GM18519 (cell line): ENCODE results near the gene TBC1D2B.
A peak's percentile ranks its signal among the peaks of the same experiment; 100 is the strongest.

Experiments
- ATAC-seq: cut with Tn5 transposase; IDR thresholded peaks from one replicate; pipeline ENCODE4 v1.9.1; 2021; ENCODE audit warnings: mild to moderate bottlenecking, moderate library complexity; ENCODE audit not compliant: unreplicated experiment, low FRiP score

TBC1D2B gene

GRCh38 chr15:78077053-78077870, at the start of gene TBC1D2B:
Gene TBC1D2B, minus strand, starts transcription at chr15:78077711. Its CDS starts 59 bp downstream, at chr15:78077652.
- ATAC-seq = peak; percentile 39

DNA sequence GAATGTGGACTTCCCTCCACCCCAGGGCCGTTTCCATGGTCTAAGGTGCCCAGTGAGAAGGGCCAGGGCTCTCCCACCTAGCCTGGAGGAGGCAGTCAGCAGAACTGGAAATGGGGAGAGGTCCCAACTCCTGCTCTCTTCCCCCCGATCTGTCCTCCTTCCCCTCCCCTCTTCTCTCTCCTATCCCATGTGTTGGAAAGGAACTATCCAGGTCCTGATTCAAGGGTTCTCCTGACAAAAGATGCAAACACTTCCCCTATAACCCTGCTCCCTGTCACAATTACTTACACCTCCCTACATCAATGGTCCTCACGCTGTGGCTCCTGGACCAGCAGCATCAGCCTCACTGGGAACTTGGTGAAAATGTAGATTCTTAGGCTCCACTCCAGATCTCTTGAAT, 47.8 kb upstream of the TBC1D2B start:
- no peak for ATAC-seq

DNA sequence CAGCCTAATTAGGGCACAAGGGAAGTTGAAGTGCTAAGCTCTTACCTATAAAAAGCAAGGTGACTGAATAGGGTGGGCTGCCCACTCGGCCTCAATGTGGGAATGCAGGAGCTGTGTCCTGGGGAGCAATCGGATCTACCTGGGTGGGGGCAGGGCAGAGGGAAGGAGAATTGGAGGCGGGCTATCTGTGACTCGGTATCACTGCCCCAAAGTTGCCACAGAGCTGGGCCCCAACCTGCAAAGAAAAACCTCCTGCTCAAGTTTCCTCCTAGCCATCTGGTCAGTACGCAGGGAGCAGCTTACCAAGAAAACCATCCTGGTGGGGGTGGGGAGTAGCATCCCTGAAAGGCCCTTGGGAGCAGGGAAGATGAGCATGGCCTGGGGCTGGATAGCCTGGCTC, 43.0 kb upstream of the TBC1D2B start:
- no peak for ATAC-seq

- no peak for ATAC-seq
Measured at GRCh38 chr15:78112551-78112950, 35.0 kb upstream of the TBC1D2B start.

DNA sequence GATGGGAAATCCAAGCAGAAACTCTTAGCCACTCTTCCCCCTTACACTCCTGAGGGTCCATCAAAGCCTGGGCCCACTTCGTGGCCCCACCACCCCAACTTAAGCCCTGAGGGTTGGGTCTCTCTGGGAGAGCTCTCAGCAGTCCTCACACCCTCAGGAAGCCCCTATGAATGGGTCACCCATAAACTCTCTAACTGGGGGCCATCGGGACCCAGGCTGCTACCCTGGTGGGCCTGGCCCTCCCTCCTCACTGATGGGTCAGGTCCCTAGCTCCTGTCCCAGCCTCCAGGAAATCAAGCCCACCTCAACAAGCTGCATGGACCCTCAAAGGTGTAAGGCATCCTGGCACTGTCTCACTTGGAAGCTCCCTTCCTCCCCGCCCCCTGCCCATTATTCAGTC, 34.3 kb upstream of the TBC1D2B start:
- no peak for ATAC-seq

- no peak for ATAC-seq
Measured at GRCh38 chr15:78110916-78111475, 33.5 kb upstream of the TBC1D2B start.

- ATAC-seq = no peak
Measured at GRCh38 chr15:78110096-78110495, 32.6 kb upstream of the TBC1D2B start.

GRCh38 chr15:78109156-78109555, 31.6 kb upstream of the TBC1D2B start:
- ATAC-seq = no peak

- no peak for ATAC-seq
Measured at GRCh38 chr15:78108300-78109084, 31.0 kb upstream of the TBC1D2B start.

- no peak for ATAC-seq
Measured at GRCh38 chr15:78107471-78107870, 30.0 kb upstream of the TBC1D2B start.

- no peak for ATAC-seq
Measured at GRCh38 chr15:78105476-78106241, 28.1 kb upstream of the TBC1D2B start.

DNA sequence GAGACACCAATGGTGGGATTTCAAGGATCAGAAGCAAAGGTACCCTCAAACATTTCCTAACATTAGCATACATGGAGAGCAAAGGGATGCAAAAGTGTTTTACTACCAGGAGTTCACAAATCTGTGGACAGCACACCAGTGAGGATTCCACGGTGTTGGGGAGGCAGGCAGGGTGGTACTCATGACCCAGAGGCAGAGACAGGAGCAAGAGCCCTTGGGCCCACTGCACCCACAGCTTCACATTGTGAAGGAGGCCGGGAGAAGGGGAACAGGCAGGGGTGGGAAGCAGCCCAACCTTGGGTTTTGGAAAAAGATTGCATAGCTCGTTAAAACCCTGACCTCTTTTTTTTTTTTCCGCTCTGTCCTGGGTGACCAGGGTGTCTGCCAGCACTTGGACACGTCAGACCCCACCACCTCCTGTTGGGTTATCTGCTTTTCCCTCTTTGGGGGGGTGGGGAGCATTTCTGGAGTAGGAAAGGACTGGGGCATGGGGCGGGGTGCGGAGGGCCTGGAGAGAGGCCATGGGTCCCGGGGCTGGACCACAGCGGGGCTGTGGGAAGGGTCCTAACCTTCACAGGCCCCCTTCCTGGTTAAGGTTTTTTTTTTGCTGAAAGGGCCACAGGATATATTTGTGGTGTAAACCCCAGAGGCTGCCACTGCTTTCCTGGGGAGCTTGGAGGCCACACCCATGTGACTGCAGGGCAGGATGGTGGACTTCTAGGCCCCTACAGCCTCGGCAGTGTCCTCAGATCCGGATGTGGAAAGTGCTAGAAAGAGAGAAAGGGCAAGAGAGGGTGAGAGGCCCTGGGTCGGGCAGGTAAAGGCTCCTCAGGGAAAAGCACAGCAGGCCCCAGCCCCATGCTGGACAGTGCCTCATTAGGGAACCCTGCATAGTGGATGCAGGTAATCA, 27.3 kb upstream of the TBC1D2B start:
- no peak for ATAC-seq

DNA sequence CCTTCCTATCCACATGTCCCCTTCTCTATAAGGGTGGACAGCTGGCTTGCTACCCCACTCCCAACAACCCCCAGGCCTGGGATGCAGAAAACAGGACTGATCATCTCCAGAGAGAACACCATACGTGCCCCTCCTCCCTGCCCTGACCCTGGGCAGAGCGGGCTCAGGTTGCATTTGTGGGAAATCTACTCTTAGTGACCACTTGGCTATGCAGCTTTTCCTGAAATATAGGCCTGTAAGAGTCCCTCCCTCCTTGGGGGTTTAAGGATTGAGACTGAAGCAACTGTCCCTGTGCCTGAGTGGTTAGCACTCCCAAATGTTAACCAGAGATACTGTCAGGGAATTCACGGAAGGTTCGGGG, 26.6 kb upstream of the TBC1D2B start:
- ATAC-seq = no peak

DNA sequence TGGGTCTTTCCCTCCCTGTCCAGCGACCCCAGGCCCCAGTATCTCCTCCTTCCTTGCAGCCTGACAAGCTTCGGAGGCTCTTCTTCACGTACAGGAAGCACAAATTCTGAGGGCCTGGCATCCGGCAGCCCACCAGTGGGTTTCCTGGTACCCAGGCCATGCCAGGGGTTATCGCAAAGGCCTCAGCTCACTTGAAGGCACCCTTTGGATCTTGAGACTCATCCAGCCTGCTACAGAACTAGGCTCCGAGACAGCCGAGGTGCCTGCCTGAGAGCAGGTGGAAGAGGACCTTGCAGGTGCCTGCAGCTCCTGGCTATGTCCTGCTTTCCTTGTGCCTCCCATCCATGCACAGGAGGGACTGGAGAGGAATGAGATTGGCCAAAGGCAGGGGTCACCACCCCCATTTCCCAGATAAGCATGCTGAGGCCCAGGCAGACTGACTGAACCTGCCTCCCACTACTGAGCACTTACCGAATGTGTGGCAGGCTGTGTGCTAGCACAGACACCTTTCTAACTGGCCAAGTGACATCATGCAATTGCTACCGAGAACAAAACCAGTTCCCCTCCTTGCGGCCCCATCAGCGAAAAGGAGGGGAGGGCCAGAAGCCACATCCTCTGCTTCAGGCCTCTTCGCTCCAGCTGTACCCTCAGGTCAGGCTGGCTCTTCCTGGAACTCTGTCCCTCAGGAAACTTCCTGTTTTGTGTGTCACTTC, 26.1 kb upstream of the TBC1D2B start:
- peak; percentile 77 for ATAC-seq

GRCh38 chr15:78102741-78103140, 25.2 kb upstream of the TBC1D2B start:
- ATAC-seq = no peak

GRCh38 chr15:78102211-78102610, 24.7 kb upstream of the TBC1D2B start:
- ATAC-seq = no peak

DNA sequence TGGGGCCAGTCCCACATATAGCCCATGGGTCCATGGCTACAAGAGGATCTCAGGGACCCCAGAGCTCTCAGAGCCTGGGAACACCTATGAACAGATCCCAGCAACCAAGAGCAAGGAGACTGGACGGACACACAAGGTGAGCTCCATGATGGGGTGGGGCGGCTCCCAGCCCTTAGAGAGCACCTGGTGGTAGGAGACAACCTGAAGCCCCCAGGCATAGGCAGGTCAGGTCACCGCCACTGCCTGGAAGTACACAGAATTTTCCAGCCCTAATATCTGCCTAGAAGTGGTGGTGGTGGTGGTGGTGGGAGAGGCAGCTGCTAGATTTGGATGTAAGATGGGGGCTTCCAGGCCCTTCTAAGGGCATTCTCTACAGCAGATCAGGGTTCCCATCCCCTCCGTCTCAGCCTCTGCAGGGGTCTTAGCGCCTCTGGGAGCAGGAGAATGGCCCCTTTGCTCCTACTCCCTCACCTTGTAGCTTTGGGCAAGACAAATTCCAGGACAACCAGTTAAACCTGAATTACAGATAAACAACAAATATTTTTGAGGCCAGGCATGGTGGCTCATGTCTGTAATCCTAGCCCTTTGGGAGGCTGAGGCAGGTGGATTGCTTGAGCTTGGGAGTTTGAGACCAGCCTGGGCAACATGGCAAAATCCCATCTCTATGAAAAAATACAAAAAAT, 24.1 kb upstream of the TBC1D2B start:
- ATAC-seq = no peak

- no peak for ATAC-seq
Measured at GRCh38 chr15:78100886-78101285, 23.4 kb upstream of the TBC1D2B start.
